T-helper 1 cell treated with Interleukin-12 subunit alpha and Interleukin-12 subunit beta and Interleukin-4 antibody, amounts not matched to agents 30 ng/mL and 1 ng/mL, for 36 hours (primary cell): ENCODE measurements around the gene GRB10. TPM values are rescaled to one million over a fixed set of nuclear protein-coding genes. Genes with fewer than 3 reads are reported as not detected.

Experiments
- intact Hi-C: fragments of 100-400 bp; cut with micrococcal nuclease; formaldehyde crosslinking; loops from one replicate; pipeline ENCODE4 v1.15.1; 2024
- total RNA-seq: library from RNA; stranded (reverse); gene quantifications from 2 replicates; pipeline ENCODE4 v1.2.3, GENCODE V29; 2022

Gene GRB10
- total RNA-seq, 1 donor from 2014 or later = 7.6 TPM

DNA sequence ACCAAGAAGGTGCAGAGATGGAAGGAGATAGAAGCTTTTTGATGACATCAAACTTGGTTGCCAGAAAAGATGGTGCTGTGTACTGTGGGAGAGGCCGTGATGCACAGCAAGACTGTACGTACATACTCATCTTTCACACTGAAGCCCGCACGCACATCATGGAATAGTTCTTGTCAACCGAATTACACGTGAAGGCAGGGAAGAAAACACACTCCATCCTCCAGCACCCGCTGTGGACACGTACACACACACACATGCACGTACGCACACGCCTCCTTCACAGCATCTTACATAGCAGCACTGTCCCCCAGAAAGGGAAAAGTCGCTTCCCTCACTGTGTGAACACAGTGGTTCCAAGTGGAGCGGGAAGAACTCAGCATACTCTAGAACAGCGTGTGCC lies 163.0 kb downstream of the GRB10 start:
- intact Hi-C loops = loop anchor here (10.0 kb wide), 1 partner anchor 445 kb away; no protein-coding TSS in a partner anchor

DNA sequence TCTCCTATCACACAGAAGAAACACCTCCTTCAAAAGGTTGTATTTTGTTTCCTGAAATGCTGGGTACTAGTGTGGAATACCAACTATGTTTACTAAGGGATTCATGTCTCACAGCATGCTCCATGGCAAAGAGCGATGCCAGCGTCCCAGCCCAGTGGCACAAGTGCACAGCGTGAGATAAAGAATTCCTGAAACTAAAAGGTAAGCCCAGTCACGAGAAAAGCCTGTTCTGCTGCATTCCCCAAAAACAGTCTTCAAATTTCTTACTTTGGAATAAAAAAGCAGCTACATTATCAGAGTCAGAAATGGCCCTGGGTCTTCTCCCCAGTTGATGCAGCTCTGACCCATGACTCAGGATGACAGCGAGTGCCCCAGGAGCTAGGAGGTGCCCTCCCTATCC lies 164.4 kb downstream of the GRB10 start:
- intact Hi-C loops = loop anchor here (10.0 kb wide), 1 partner anchor 447 kb away; no protein-coding TSS in a partner anchor

DNA sequence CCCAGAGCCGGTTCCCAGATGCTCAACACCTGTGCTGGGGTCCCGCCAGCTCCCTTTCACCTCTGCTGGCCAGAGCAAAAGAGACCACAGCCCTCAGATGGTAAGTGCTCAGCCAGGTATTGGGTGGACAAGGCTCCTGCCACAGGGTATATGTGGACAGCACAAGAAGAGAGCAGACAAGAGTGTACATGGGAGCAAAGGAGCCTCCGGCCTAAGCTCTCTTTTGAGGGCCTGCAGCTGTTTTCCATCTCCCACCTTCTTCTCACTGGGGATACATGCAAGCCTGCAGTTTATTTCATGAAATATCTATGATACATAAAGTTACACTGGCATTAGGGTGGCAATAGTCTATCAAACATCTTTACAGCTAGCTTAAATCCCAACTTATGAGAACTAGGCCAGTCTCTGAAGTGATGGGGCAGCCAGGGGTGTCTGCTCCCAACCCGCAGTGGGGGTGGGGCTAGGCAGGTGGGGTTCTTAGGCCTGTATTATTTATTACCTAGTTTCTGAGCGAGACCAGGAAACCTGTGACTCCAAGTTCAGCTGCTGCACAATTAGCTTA lies 167.1 kb downstream of the GRB10 start:
- intact Hi-C loops = loop anchor here (10.0 kb wide), 1 partner anchor 449 kb away; no protein-coding TSS in a partner anchor

DNA sequence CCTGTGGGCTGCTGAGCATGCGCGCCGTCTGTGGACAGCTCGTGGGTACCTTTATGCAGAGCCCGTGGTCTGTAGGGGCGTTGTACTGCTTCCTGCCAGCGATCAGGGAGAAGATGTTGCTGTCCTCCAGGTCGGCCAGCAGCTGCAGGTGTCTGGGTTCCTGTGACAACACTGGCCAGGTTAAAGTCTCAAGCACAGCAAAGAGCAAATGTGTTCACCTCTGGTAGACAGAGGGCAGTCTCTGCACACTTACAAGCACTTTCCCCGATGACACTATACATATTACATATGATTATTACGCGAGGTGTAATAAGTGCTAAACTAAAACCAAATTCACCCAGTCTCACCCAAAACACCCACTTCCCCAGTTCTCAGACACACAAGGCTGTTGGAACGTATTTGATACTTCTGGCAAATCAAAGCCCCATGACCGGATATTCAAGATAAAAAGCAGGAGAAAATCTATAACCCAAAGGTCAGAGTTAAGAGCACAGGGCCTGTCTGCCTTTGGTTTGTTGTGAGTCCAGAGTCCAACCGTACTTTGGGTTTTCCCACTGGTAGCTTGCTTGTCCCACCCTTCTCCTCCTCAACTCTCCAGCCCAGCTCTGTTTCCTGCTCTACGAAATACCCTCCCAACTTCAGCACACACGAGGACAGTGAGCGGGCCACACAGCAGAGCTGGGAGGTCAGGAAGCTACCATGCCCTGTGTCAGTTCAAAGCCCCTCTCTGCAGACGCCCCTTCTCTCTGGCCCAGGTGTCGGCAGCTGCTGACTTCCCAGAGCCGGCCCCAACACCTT lies 167.8 kb downstream of the GRB10 start:
- intact Hi-C loops = loop anchor here (1.0 to 10.0 kb wide), 4 partner anchors 64 to 507 kb away; no protein-coding TSS in a partner anchor

DNA sequence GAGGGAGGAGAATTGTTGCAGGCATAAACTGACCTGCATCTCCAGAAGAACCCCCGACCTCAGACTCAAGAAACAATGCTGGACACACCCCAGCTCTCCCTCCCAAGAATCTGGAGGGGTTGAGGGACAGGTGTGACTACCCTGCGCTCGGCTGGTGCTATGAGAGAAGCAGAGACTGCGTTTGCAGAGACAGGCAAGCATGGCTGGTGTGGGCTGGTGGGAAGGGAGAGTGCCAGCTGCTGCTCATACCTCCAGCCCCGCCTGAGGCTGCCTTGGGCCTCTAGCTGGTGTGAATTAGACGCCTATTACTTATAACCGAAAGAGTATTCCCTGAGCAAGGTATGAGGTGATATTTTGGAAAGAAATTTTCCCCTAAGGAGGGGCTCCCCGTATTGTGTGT lies 169.2 kb downstream of the GRB10 start:
- intact Hi-C loops = loop anchor here (5.0 to 10.0 kb wide), 3 partner anchors 451 to 509 kb away; no protein-coding TSS in a partner anchor

DNA sequence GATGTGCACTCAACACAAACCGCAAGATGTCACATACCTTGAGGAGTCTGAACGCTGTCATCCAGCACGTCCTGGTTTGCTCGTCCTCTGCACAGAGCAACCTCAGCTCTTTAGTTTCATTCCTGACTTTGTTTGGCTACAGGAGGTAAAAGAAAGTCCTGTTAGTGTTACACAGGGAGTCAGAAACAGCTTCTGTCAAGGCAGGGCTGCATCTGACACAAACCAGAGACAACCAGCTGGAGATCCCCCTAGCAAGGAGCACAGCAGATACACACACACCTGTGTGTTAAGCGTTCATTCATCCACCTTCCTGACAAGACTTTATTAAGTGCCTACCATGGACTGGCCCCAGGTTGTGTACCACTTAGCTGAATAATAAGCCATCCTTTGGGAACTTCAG lies 170.0 kb downstream of the GRB10 start:
- intact Hi-C loops = loop anchor here (5.0 to 10.0 kb wide), 3 partner anchors 452 to 510 kb away; no protein-coding TSS in a partner anchor

DNA sequence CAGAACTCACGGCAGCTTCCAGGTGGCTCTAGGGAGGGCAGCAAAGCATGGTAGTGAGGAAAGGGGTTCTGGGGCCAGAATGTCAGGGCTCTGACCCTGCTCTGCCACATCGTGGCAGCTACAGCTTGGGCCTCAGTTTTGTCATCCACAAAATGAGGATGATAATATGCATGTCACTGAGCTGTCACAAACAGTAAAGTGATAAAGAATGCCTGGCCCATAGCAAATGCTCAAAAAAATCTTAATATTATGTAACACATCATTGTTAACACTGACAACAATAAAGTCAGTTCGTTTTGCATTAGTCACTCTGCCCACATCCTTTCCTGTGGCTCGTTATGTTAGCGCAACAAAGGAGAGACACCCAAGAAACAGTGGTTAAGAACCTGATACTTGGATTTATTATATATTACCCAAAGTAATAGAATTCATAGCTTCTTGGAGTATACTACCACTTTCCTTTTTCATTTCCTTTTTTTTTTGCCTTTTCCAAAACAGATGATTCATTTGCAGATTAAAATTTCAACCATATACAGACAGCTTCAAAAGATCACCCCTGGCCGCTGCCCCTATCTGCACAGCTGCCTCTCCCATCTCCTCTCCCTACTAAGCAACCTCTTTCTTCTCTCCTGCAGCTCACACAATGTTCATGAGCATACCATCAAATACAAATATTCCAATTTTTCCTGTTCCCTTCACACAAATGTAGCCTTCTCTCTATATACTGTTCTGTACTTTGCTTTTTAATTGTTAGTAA lies 172.0 kb downstream of the GRB10 start:
- intact Hi-C loops = loop anchor here (1.0 to 10.0 kb wide), 5 partner anchors 23 to 512 kb away; no protein-coding TSS in a partner anchor

DNA sequence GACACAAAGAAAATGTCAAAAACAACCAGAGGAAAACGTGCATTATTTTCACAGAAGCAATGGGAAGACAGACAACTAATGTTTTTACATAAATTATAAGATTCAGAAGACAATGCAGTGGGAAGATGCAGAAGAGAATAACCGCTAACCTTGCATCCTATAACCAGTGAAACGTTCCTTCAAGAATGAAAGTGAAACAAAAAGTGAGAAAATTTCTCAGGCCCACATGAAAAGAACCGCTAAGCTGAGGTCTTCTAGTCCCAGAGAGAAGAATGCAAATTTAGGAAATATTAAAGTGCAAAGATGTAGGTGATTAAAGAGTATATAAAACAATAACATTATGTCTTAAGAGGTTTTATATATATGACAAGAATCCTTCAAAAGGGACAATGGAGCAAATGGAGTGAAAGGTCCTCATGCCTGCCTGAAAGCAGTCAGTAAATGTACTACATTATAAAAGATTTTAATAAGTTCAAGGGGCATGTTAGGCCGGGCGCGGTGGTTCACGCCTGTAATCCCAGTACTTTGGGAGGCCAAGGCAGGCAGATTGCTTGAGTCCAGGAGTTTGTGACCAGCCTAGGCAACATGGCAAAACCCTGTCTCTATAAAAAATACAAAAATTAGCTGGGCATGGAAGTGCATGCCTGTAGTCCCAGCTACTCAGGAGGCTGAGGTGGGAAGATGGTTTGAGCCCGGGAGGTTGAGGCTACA lies 174.3 kb downstream of the GRB10 start:
- intact Hi-C loops = loop anchor here (1.0 to 5.0 kb wide), 6 partner anchors 13 to 554 kb away; partner anchors contain the start of gene FIGNL1

DNA sequence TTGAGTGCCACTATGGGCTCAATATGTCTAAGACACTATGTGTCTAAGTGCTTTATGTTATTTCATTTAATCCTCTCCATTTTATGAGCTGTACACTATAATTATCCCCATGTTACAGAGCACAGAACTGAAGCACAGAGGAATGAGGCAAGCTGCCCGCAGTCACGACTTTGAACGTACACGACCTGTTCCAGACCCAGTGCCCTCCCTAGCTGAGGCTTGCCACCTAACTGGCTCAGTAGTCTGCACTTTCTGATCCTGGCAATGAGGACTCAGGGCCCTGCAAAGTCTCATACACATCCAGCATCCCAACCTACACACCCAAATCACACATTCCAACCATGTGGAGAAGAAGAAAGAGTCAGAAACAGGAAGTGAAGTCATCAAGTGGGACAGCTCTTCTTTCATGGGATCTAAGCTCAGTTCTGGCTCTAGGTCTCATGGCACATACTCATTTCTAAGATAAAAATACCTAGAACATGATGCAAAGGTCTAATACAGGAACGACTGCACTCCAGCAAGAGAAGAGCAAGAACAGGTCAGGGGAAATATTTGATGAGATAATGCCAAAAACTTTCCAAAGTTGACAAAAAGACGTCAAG lies 175.1 kb downstream of the GRB10 start:
- intact Hi-C loops = loop anchor here (1.0 to 5.0 kb wide), 6 partner anchors 12 to 555 kb away; partner anchors contain the start of gene FIGNL1

DNA sequence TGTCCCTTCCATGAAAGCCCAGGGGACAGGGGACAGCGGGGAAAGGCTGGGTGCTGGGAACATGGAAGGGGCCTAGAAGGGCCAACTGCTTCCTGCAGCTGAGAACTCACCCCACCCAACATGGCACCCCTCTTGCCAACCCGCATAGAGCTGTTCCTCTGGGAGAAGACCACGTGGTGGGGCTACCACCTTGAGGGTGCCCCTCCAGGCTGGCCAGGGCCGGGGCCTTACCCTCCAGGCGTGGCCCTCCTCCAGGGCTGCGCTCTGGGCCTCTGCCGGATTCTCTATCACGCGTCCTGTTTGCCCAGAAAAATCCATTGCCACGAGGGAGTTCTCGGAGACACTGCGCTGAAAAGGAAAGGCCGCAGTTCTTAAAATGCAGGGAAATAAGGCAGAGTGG lies 177.6 kb downstream of the GRB10 start:
- intact Hi-C loops = loop anchor here (5.0 kb wide), 1 partner anchor 557 kb away; no protein-coding TSS in a partner anchor

DNA sequence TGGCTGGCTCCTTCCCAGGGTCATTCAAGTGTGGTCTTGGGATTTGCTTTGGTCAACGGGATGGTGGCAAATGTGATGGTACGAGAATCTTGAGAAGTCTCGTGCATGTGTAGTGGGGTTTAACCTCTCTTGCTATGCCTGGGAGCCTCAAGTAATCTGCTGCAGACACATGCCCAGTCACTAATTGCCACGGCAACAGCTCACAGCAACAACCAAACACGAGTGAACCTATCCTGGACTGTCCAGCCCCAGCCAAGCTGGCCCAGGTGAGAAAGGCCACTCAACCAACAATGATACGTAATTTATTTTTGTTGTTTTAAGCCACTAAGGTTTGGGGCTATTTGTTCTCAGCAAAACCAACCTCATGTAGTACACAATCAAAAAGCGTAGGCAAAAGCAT lies 179.4 kb downstream of the GRB10 start:
- intact Hi-C loops = no loop called here

DNA sequence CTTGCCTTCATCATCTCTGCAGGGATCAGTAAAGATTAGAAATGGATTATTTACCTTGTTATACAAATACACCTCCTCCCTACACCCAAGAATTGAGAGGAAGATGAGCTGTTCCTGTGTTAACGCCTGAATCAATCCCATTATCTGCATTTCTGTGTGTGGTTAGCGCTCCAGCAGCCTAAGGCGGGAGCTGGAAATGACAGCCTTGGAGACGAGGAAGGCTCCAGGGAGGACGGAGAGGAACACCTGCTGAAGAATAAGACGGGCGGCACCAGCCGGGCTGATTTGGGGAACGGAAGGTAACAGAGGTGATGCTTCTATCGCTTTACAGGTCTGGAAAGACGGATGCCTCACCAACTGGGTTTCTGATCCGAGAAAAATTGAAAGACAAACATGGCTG lies 183.3 kb downstream of the GRB10 start:
- intact Hi-C loops = no loop called here

DNA sequence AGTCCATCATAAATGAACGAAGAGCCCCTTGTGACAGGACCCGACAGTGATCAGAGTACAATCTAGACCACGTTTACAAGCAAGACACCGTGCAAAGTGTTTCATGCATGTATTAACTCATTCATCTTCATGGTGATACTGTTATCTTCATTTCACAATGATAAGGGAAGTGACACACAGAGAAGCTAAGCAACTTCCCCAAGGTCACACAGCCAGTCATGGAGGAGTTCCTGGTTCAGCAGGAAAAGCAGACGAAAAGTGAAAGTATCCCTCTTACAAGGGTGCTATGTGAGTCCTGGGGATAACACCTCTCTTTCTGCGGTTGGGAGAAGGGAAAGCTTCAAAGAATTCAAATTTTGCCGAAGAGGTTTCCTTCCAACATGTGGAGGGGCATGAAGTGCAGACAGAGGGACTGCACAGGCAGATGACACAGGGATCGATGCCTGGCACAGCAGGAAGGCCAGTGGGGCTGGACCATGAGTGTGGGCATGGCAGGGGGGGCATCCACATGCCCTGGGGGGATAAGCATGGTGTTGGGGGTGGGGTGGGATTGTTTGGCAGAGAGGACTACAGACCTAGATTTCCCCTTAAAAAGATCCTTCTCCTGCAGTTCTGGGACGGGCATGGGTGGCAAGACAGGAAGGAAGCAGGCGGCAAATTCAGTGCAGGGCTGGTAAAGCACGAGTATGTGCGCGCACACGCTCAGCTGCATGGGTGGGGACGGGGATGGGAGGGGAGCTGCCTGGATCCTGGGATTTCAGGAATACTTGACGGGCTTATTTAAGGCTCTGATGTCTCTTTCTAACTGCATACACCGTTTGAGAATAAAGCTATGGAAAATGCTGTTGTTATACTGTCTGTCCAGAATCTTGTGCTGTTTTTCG lies 184.0 kb downstream of the GRB10 start:
- intact Hi-C loops = no loop called here

DNA sequence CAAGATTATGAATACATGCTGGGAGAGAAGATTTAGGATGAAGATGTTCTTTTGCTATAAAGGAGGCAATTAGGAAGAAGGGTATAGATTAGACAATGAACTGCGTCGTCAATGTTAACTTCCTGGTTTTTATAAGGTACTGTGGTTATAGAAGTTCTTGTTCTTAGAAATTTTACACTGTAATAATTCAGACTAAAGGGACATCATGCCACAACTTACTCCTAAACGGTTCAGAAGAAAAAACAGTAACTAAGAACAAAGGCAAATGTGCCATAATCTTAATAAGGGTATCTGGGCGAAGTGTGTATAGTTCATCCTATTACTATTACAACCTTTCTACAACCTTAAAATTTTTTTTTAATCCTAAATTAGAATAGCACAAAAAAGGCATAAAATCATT lies 186.2 kb downstream of the GRB10 start:
- intact Hi-C loops = no loop called here

DNA sequence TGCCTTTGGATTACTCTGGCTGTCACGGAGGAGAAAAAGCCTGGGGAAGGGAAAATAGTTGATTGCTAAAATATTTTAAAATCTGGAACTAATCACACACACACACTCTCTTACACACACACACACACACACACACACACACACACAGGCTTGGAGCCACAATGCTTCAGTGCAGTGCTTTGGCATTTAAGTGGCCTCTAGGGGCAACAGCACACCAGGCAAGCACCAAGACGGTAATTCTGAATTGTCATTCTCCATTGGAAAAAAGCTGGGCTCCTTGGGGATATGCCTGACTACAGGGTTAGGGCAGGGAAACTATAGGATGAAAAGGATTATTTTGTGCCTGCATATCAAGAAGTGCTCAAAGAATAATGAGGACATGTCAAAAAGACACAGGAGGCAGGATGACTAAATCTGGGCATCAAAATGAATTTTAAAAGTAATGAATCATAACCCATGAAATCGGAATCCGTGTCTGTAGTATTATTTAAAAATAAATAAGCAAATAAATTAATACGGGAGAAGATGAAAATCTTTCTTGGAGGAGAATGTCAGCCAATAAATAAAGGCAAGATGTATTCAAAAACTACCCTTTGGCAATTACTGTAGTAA lies 187.1 kb downstream of the GRB10 start:
- intact Hi-C loops = loop anchor here (1.0 kb wide), 2 partner anchors 13 to 38 kb away; no protein-coding TSS in a partner anchor

DNA sequence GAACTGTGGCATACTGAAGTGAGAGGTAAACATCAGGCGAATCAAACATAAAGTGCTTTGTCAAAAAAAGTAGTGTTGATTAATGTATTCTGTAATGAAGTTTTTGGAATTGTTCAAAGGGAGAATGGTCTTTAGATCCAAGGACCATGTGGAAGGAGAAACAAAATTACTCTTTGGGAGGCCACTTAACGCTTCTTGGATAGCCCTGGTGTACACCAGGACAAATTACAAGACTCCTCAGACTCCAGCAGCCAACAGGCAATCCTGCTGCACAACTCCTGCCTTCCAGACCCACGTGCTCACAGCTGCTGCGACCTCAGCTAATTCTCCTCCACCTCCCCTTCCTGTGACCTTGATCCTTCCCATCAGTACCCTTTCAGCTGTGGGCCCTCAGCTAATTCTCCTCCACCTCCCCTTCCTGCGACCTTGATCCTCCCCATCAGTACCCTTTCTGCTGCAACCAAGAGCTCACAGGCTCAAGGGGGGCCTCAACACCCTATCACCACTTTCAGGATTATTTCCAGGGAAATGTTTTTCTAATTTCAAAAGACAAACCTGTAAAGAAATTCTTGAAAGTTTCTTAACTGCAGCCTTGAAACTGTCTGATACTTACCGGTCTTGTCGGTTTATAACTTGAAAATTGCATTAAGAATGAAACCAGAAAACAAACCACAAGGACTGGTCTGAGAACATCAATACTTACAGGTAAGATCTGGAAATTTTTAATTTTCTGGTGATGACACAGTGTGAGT lies 187.8 kb downstream of the GRB10 start:
- intact Hi-C loops = loop anchor here (1.0 kb wide), 2 partner anchors 13 to 38 kb away; no protein-coding TSS in a partner anchor

DNA sequence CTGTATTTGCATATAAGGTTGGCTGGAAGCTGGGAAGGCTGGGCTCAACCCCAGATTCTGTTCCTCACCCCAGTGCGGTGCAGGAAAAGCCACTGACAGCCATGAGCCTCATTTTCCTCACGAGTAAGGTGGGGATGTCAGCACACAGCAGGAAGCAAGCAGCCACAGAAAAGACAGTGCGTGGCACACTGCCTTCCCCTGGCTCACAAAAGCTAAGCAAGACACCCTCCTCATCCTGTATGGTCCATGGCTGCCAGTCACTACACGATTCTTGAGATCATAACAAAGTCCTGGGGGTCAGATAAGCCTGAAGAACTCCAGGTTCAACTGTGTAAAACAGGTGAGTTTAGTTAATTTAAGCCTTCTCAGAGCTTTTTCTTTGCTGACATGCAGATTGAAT lies 188.6 kb downstream of the GRB10 start:
- intact Hi-C loops = no loop called here

DNA sequence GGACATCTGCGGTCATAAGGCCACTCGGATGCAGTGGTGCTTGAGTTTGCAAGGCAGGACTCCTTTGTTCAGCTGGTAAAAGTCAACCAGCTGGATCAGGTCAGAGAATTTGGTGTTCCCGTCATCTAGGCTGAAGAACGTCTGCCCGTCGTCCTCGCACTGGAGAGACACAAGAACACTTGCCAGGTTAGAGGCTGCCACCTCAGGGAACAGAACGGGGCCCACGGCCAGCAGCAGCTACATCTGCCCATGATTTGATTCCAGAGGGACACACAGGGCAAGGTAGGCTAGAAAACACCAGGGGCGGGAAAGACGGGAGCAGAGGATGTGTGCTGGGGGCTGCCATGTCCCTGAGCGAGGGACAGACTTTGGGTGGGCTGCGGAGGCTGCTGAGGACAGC lies 189.8 kb downstream of the GRB10 start:
- intact Hi-C loops = no loop called here
